Ascending aorta (tissue), 2 donors: ENCODE data around the gene PCP2. TPM values are rescaled to one million over a fixed set of nuclear protein-coding genes. Genes with fewer than 3 reads are reported as not detected.

Source experiments
- DNase-seq, 2 donors: peaks; one replicate each; pipeline ENCODE4 v3.0.0-alpha.2; 2019; ENCODE audit warnings: low spot score in 2 of 2
- H3K27ac ChIP-seq, 2 donors: fragments of 200-600 bp; sonication (generic); one replicate each; pipeline ENCODE4 v1.5.1; 2016 to 2017; ENCODE audit warnings: mild to moderate bottlenecking in 1 of 2
- H3K27me3 ChIP-seq: fragments of 200-600 bp; sonication (generic); one replicate; pipeline ENCODE4 v1.5.1; 2017
- H3K36me3 ChIP-seq, 2 donors: fragments of 200-600 bp; sonication (generic); one replicate each; pipeline ENCODE4 v1.5.1; 2016
- H3K4me1 ChIP-seq, 2 donors: fragments of 200-600 bp; sonication (generic); one replicate each; pipeline ENCODE4 v1.5.1; 2016 to 2017; ENCODE audit warnings: mild to moderate bottlenecking in 1 of 2
- H3K4me3 ChIP-seq, 2 donors: fragments of 200-600 bp; sonication (generic); one replicate each; pipeline ENCODE4 v1.5.1; 2016 to 2017; ENCODE audit warnings: mild to moderate bottlenecking in 1 of 2
- H3K9me3 ChIP-seq, 2 donors: fragments of 200-600 bp; sonication (generic); one replicate each; pipeline ENCODE4 v1.5.1; 2016
- intact Hi-C: fragments of 100-400 bp; cut with DNase I; formaldehyde crosslinking; loops from one replicate; pipeline ENCODE4 v1.15.1; 2023
- total RNA-seq: library from RNA; depleted of rRNA; stranded (reverse); fragments of >200 nt; gene quantifications from one replicate; pipeline ENCODE4 v1.1.0, GENCODE V29; 2016
- TF ChIP-seq, protein P1 (sequence below), 3 experiments: fragments of 200-600 bp in 2 of 3; fragments of 450-650 bp in 1 of 3; sonication (generic) in 2 of 3; IDR thresholded peaks; one replicate each; pipeline ENCODE4 v1.5.1; 2016 to 2019; ENCODE audit warnings: antibody characterized with exemption in 3 of 3, mild to moderate bottlenecking in 1 of 3, moderate library complexity in 1 of 3

PCP2 gene
- total RNA-seq, 1 donor from 2014 or later: not detected

DNA sequence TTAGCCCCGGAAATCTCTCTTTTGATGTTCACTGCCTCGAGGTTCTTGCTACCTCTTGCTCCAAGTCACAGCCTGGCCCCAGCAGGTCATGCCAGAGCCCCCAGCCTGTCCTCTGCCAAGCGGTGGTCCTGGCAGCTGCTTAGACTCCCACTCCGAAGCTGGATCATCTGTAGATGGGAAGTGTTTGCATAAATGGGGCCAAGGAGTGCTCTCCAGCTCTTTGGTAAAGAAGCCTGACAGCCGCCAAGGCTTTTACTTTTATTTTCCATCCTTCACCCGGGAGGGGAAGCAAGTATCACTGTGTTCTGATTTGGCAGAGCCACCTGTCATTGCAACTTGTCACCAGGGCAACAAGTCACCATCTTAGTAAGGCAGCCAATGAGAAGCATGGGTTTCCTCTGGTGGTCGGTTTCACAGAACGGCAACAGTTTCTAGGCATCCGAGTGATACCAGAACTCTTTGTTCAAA, 24.7 kb upstream of the PCP2 start:
- Histone ChIP-seq H3K27me3 (no peaks in the 10 kb centered on the region), H3K4me3 (no peak overlapping the region), H3K4me1 (no peaks in the 10 kb centered on the region), H3K27ac (no peak overlapping the region), H3K36me3 (no peaks in the 10 kb centered on the region), H3K9me3 (no peaks in the 10 kb centered on the region)
- intact Hi-C loops: no loop called here
- TF ChIP-seq, protein P1, sequence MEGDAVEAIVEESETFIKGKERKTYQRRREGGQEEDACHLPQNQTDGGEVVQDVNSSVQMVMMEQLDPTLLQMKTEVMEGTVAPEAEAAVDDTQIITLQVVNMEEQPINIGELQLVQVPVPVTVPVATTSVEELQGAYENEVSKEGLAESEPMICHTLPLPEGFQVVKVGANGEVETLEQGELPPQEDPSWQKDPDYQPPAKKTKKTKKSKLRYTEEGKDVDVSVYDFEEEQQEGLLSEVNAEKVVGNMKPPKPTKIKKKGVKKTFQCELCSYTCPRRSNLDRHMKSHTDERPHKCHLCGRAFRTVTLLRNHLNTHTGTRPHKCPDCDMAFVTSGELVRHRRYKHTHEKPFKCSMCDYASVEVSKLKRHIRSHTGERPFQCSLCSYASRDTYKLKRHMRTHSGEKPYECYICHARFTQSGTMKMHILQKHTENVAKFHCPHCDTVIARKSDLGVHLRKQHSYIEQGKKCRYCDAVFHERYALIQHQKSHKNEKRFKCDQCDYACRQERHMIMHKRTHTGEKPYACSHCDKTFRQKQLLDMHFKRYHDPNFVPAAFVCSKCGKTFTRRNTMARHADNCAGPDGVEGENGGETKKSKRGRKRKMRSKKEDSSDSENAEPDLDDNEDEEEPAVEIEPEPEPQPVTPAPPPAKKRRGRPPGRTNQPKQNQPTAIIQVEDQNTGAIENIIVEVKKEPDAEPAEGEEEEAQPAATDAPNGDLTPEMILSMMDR (IDR thresholded peaks at IDR 0.05): no peak
- DNase-seq: no peak

DNA sequence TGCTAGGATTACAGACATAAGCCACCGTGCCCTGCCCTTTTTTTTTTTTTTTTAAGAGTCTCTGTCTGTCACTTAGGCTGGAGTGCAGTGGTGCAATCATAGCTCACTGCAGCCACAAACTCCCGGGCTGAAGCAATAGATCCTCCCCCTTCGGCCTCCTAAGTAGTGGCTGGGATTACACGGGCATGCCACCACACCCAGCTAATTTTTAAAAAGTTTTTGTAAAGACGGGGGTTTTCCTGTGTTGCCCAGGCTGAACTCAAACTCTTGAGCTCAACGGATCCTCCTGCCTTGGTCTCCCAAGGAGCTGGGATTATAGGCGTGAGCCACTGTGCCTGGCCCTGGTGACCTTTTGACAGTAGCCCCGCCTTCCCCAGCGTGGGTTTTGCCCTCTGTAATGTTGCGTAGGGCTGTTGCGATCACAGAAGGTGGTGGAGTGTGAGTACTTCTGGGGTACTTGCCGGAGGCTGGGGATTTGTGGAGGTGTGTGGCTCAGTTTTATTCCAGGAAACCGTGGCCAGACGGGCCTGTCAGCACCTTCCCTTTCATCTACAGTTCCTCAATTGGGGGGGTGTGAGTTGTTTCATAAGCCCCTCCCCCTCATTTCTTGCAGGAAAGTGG, 23.7 kb upstream of the PCP2 start:
- peaks cover 0 to 1% of the 10 kb centered on the region in 2 donors for H3K4me1 ChIP-seq
- H3K9me3 ChIP-seq: no peaks in the 10 kb centered on the region
- H3K36me3 ChIP-seq: no peaks in the 10 kb centered on the region
- TF ChIP-seq, protein P1 (IDR thresholded peaks at IDR 0.05): no peak
- intact Hi-C loops: no loop called here
- no peak overlapping the region for H3K27ac ChIP-seq
- H3K27me3 ChIP-seq: no peaks in the 10 kb centered on the region
- no peak overlapping the region for H3K4me3 ChIP-seq
- DNase-seq: no peak

DNA sequence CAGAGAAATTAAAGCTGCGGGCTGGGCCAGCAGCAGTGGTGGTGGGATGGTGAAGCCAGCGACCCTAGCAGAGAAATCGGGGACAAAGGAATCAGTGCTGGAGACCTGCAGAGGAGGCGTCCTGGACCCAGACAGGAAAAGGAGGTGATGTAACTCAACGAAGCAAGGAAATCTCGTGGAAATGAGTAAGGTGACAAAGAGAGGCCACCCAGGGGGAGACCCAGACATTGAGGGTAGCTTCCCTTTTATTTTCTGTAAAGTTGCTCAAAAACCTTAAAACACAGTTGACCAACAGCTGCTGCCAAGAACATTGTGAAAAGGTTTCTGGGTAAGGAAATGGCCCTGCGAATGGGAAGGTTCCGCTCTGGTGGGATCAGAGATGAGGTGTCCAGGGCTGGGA, 22.1 kb upstream of the PCP2 start:
- H3K4me1 ChIP-seq: peaks cover 0 to 4% of the 10 kb centered on the region in 2 donors
- no peak overlapping the region for H3K4me3 ChIP-seq
- no peaks in the 10 kb centered on the region for H3K27me3 ChIP-seq
- TF ChIP-seq, protein P1 (IDR thresholded peaks at IDR 0.05): no peak
- no peaks in the 10 kb centered on the region for H3K9me3 ChIP-seq
- intact Hi-C loops: no loop called here
- H3K36me3 ChIP-seq: no peaks in the 10 kb centered on the region
- H3K27ac ChIP-seq: no peak overlapping the region
- no peak for DNase-seq

DNA sequence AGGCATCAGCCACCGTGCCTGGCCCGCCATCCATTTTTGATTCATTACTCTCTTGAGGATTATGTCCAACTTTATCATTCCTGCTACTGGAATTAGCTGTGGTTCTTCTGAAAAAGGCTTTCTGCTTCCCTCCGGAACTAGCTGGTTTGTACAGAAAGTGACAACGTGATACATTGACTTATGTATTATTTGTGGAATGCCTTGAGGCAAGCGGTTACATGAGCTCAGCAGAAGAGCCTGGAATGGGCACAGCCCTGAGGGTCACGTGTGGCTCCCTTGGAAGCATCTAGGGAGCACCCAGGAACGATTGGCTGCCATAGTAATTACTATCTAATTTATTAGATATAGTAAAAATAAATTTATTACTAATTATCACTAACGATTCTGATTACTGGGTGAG, 20.9 kb upstream of the PCP2 start:
- intact Hi-C loops: no loop called here
- no peak overlapping the region for H3K27ac ChIP-seq
- TF ChIP-seq, protein P1 (IDR thresholded peaks at IDR 0.05): no peak

DNA sequence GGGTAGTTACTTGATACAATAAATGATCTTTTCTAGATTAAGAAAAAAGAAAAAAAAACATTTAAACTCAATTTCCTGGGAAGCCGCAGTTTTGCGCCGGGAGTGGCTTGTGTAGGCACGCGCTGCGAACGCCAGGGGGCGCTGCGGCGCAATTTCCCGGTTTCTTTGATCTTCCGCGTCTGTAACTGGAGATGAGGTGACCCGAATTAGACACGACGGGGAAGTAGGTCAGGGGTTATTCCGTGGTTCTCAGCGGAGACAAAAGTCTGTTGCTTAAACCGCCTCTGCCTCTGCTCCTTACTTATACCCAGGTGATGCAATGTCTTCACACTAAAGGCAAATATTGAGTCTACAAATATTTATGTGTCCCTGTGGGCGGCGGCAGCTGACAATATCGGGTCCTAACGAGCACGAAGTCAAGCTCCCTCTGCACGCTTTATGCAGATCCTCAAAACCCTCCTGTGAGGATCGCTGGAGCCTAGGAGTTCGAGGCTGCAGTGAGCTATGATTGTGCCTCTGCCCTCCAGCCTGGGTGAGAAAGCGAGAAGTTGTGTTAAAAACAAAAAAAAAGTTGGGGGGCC, 18.6 kb upstream of the PCP2 start:
- Histone ChIP-seq H3K27ac (no peak overlapping the region), H3K9me3 (no peaks in the 10 kb centered on the region), H3K4me3 (no peak overlapping the region), H3K27me3 (no peaks in the 10 kb centered on the region), H3K36me3 (no peaks in the 10 kb centered on the region), H3K4me1 (peaks cover 0 to 4% of the 10 kb centered on the region in 2 donors)
- DNase-seq: peak in 1 of 2 donors; percentile 87
- TF ChIP-seq, protein P1 (IDR thresholded peaks at IDR 0.05): peak; percentile 93 to 98 (median 94)
- intact Hi-C loops: loop anchor here (1.0 to 2.0 kb wide), 2 partner anchors 28 to 145 kb away; partner anchors contain the start of gene TRAPPC5

More for the DNA sequence above, 20.9 kb upstream of the PCP2 start:
- Histone ChIP-seq H3K4me1 (peaks cover 0 to 4% of the 10 kb centered on the region in 2 donors), H3K9me3 (no peaks in the 10 kb centered on the region), H3K4me3 (no peak overlapping the region), H3K36me3 (no peaks in the 10 kb centered on the region), H3K27me3 (no peaks in the 10 kb centered on the region)
- no peak for DNase-seq
